H1 (cell line): ENCODE data around the gene CPNE4. TPM values are rescaled to one million over a fixed set of nuclear protein-coding genes. Genes with fewer than 3 reads are reported as not detected.
A peak's percentile ranks its signal among the peaks of the same experiment; 100 is the strongest.

Experiments used
- CTCF ChIA-PET: fragments of 300-600 bp; sonication (Branson Sonifier 250); formaldehyde crosslinking; loops from one replicate; lab custom pipeline; 2021; ENCODE audit not compliant: partially characterized antibody; lab: Charles Lee
- POLR2A ChIA-PET: fragments of 300-600 bp; sonication (Branson Sonifier 250); formaldehyde crosslinking; loops from one replicate; lab custom pipeline; 2021; ENCODE audit warnings: inconsistent platforms; ENCODE audit not compliant: partially characterized antibody; lab: Charles Lee
- DNase-seq, 2 experiments: peaks; one replicate each; pipeline versions ENCODE4 v3.0.0 to v3.0.0-alpha.2; 2010 to 2022; ENCODE audit warnings: low spot score in 2 of 2, low read depth in 1 of 2, mixed read lengths in 1 of 2
- FAIRE-seq: peaks from 2 replicates; lab custom pipeline; 2011; peaks lifted over from hg19 to GRCh38; lab: Jason Lieb, UNC
- H2AFZ ChIP-seq: 2 replicates; pipeline ENCODE4 v1.8.1; 2012; ENCODE audit warnings: low read length, inconsistent platforms
- H2AK5ac ChIP-seq: 2 replicates; pipeline ENCODE4 v1.6.1; 2013; ENCODE audit warnings: low read depth, low read length
- H2BK120ac ChIP-seq: replicated peaks from 2 replicates; pipeline ENCODE3; 2013; ENCODE audit warnings: low read depth, low read length, inconsistent platforms
- H2BK12ac ChIP-seq: 2 replicates; pipeline ENCODE4 v1.6.1; 2013; ENCODE audit warnings: low read depth, low read length
- H2BK15ac ChIP-seq: 2 replicates; pipeline ENCODE4 v1.6.1; 2013; ENCODE audit warnings: low read length
- H2BK20ac ChIP-seq: 2 replicates; pipeline ENCODE4 v1.6.1; 2013; ENCODE audit warnings: low read length
- H2BK5ac ChIP-seq: 2 replicates; pipeline ENCODE4 v1.6.1; 2013; ENCODE audit warnings: low read depth, low read length
- H3K14ac ChIP-seq: 2 replicates; pipeline ENCODE4 v1.6.1; 2013; ENCODE audit warnings: inconsistent platforms; ENCODE audit not compliant: insufficient read length
- H3K18ac ChIP-seq: 2 replicates; pipeline ENCODE4 v1.6.1; 2013; ENCODE audit warnings: low read length; ENCODE audit errors: extremely low read depth
- H3K23ac ChIP-seq: 2 replicates; pipeline ENCODE4 v1.6.1; 2013; ENCODE audit warnings: inconsistent platforms; ENCODE audit not compliant: insufficient read length
- H3K23me2 ChIP-seq: 2 replicates; pipeline ENCODE4 v1.6.1; 2013; ENCODE audit warnings: low read depth, low read length
- H3K27ac ChIP-seq: 2 replicates; pipeline ENCODE4 v1.6.1; 2011; ENCODE audit warnings: low read depth, low read length, inconsistent platforms
- H3K27me3 ChIP-seq, 4 experiments: replicated peaks in 1 of 4; 1 replicate in 1 of 4; 2 replicates in 3 of 4; pipeline versions ENCODE4 v1.6.1 to v1.8.1; 2011 to 2013; ENCODE audit warnings: low read length in 3 of 4, mild to moderate bottlenecking in 3 of 4, inconsistent platforms in 2 of 4, mixed read lengths in 2 of 4, moderate library complexity in 1 of 4; ENCODE audit not compliant: control insufficient read depth in 3 of 4, insufficient read depth in 3 of 4; ENCODE audit errors: extremely low read depth in 1 of 4
- H3K36me3 ChIP-seq, 4 experiments: 2 replicates each; pipeline versions ENCODE4 v1.6.1 to v1.8.1; 2011 to 2013; ENCODE audit warnings: mild to moderate bottlenecking in 4 of 4, low read length in 3 of 4, moderate library complexity in 2 of 4, control low read depth in 1 of 4, inconsistent platforms in 1 of 4; ENCODE audit not compliant: insufficient read depth in 4 of 4, control insufficient read depth in 2 of 4
- H3K4ac ChIP-seq: replicated peaks from 2 replicates; pipeline ENCODE3; 2013; ENCODE audit warnings: low read length, low read depth, mixed read lengths, inconsistent platforms; ENCODE audit not compliant: insufficient read length
- H3K4me1 ChIP-seq, 4 experiments: replicated peaks in 1 of 4; 1 replicate in 1 of 4; 2 replicates in 3 of 4; pipeline versions ENCODE4 v1.6.1 to v1.8.1; 2011 to 2013; ENCODE audit warnings: low read length in 3 of 4, inconsistent platforms in 2 of 4, mixed read lengths in 1 of 4; ENCODE audit not compliant: insufficient read depth in 4 of 4, control insufficient read depth in 3 of 4
- H3K4me2 ChIP-seq, 2 experiments: 2 replicates each; pipeline versions ENCODE4 v1.6.1 to v1.8.1; 2011 to 2013; ENCODE audit warnings: low read depth in 2 of 2, low read length in 2 of 2, control low read depth in 1 of 2, inconsistent platforms in 1 of 2, mild to moderate bottlenecking in 1 of 2; ENCODE audit not compliant: insufficient read depth in 1 of 2
- H3K4me3 ChIP-seq, 4 experiments: fragments of 200-600, 300-600 bp in 1 of 4; sonication (generic), shearing (Covaris generic), sonication (Bioruptor Twin) in 1 of 4; 2 replicates each; pipeline versions ENCODE4 v1.5.1 to v1.8.1; 2011 to 2016; ENCODE audit warnings: low read length in 4 of 4, low read depth in 3 of 4, control low read depth in 2 of 4, inconsistent platforms in 2 of 4, mild to moderate bottlenecking in 2 of 4, mixed read lengths in 1 of 4, moderate library complexity in 1 of 4; ENCODE audit not compliant: insufficient read depth in 2 of 4; ENCODE audit errors: extremely low read depth in 1 of 4
- H3K56ac ChIP-seq: replicated peaks from 2 replicates; pipeline ENCODE3; 2013; ENCODE audit warnings: low read depth, mild to moderate bottlenecking, mixed read lengths, low read length, inconsistent platforms; ENCODE audit not compliant: insufficient read length
- H3K79me1 ChIP-seq: 2 replicates; pipeline ENCODE4 v1.6.1; 2013; ENCODE audit warnings: low read depth, low read length, control low read depth
- H3K79me2 ChIP-seq, 2 experiments: 2 replicates each; pipeline versions ENCODE4 v1.6.1 to v1.8.1; 2012 to 2013; ENCODE audit warnings: low read length in 2 of 2, mild to moderate bottlenecking in 2 of 2, inconsistent platforms in 1 of 2; ENCODE audit not compliant: insufficient read depth in 2 of 2, control insufficient read depth in 1 of 2
- H3K9ac ChIP-seq, 4 experiments: replicated peaks in 1 of 4; 1 replicate in 1 of 4; 2 replicates in 3 of 4; pipeline versions ENCODE4 v1.6.1 to v1.8.1; 2011 to 2013; ENCODE audit warnings: low read depth in 3 of 4, low read length in 3 of 4, control low read depth in 2 of 4, mild to moderate bottlenecking in 2 of 4, moderate library complexity in 2 of 4, inconsistent platforms in 1 of 4; ENCODE audit errors: extremely low read depth in 1 of 4
- H3K9me3 ChIP-seq, 2 experiments: 2 replicates each; pipeline versions ENCODE4 v1.6.1 to v1.8.1; 2012 to 2013; ENCODE audit warnings: mild to moderate bottlenecking in 2 of 2, moderate library complexity in 2 of 2, control low read depth in 1 of 2, inconsistent platforms in 1 of 2, low read depth in 1 of 2, low read length in 1 of 2, mixed read lengths in 1 of 2; ENCODE audit not compliant: insufficient read depth in 2 of 2
- H4K20me1 ChIP-seq, 2 experiments: replicated peaks in 1 of 2; 2 replicates each; pipeline versions ENCODE3 to v1.8.1; 2011 to 2013; ENCODE audit warnings: inconsistent platforms in 2 of 2, low read length in 2 of 2, mild to moderate bottlenecking in 1 of 2; ENCODE audit not compliant: insufficient read depth in 2 of 2, control insufficient read depth in 1 of 2
- H4K5ac ChIP-seq: 2 replicates; pipeline ENCODE4 v1.6.1; 2013; ENCODE audit warnings: low read length, low read depth, mixed read lengths, inconsistent platforms; ENCODE audit not compliant: insufficient read length
- H4K8ac ChIP-seq: 2 replicates; pipeline ENCODE4 v1.8.0; 2013; ENCODE audit warnings: mild to moderate bottlenecking, moderate library complexity, low read length, inconsistent platforms; ENCODE audit not compliant: insufficient read depth; ENCODE audit errors: extremely low read depth
- H4K91ac ChIP-seq: replicated peaks from 2 replicates; pipeline ENCODE3; 2013; ENCODE audit warnings: low read length, mixed read lengths, inconsistent platforms; ENCODE audit not compliant: insufficient read length
- BACH1 ChIP-seq: IDR thresholded peaks from 2 replicates; pipeline ENCODE4 v1.6.1; 2012; ENCODE audit warnings: low read length, improper control_type of control experiment
- CBX5 ChIP-seq: fragments of 300-800, 300-1000 bp; sonication (generic); IDR thresholded peaks from 2 replicates; pipeline ENCODE4 v1.7.1; 2016; ENCODE audit warnings: antibody characterized with exemption, low read length, low read depth
- JUN ChIP-seq: IDR thresholded peaks from 2 replicates; pipeline ENCODE4 v1.6.1; 2011; ENCODE audit warnings: low read depth, mild to moderate bottlenecking, improper control_type of control experiment, low read length
- NANOG ChIP-seq: IDR thresholded peaks from 2 replicates; pipeline ENCODE4 v1.6.1; 2011; ENCODE audit warnings: low read length, low read depth, mild to moderate bottlenecking, inconsistent platforms; ENCODE audit not compliant: insufficient read depth, poor library complexity, severe bottlenecking
- POLR2AphosphoS5 ChIP-seq: IDR thresholded peaks from 2 replicates; pipeline ENCODE4 v1.6.1; 2011; ENCODE audit warnings: low read depth, low read length
- POU5F1 ChIP-seq: IDR thresholded peaks from 2 replicates; pipeline ENCODE4 v1.6.1; 2011; ENCODE audit warnings: low read depth, mild to moderate bottlenecking, low read length, moderate library complexity
- TAF1 ChIP-seq: IDR thresholded peaks from 2 replicates; pipeline ENCODE4 v1.6.1; 2011; ENCODE audit warnings: mild to moderate bottlenecking, low read depth, low read length
- TBP ChIP-seq: IDR thresholded peaks from 2 replicates; pipeline ENCODE4 v1.6.1; 2011; ENCODE audit warnings: low read depth, low read length, improper control_type of control experiment
- TCF12 ChIP-seq: IDR thresholded peaks from 2 replicates; pipeline ENCODE4 v1.6.1; 2011; ENCODE audit warnings: low read depth, mild to moderate bottlenecking, low read length
- polyA plus RNA-seq, 7 experiments: library from polyadenylated mRNA; depleted of rRNA in 3 of 7; stranded (reverse) in 5 of 7; unstranded in 2 of 7; fragments of >200 nt in 5 of 7; fragments of 200-250 nt in 2 of 7; gene quantifications; 1 replicate in 5 of 7; 2 replicates in 1 of 7; 4 replicates in 1 of 7; pipeline versions ENCODE4 v1.2.1 to v1.2.3, GENCODE V29; 2011 to 2013; ENCODE audit warnings: missing spikeins in 2 of 7, mixed read lengths in 2 of 7
- total RNA-seq: library from RNA; stranded (reverse); fragmentation: NEBNext Ultra II Directional; extraction: Animal tissue kit (Norgen Biotek cat#: 25700); gene quantifications from 2 replicates; pipeline ENCODE4 v1.2.1, GENCODE V29; 2021

CPNE4 gene
- total and polyA plus RNA-seq, 2 of the 8 experiments (the other 6 are each of a cell fraction or from before 2014, with no cell fraction given) = 0.82 to 3.8 TPM

GRCh38 chr3:132071043-132071442 is 36.2 kb upstream of the CPNE4 start:
- no peaks in the 10 kb centered on the region for H3K9me3 ChIP-seq
- POLR2A ChIA-PET = interaction anchor here (0.6 kb wide), 1 partner anchor 55 kb away, joined by 3 read pairs; no protein-coding TSS in a partner anchor
- H2BK15ac ChIP-seq = no peak overlapping the region
- H3K27ac ChIP-seq = no peak overlapping the region
- H4K91ac ChIP-seq = no peak overlapping the region
- no peak overlapping the region for H2BK20ac ChIP-seq
- H2BK120ac ChIP-seq = no peak overlapping the region
- H3K27me3 ChIP-seq = peaks cover 27 to 68% (median 50%) of the 10 kb centered on the region in 4 experiments
- TF ChIP-seq CBX5 = no peak
- TF ChIP-seq TAF1 = no peak
- TF ChIP-seq JUN = no peak
- peak; percentile 77 for TF ChIP-seq NANOG
- TF ChIP-seq TCF12 = 0 out of 2 replicates have a peak, but pooled peaks have one; percentile 53
- no peak for TF ChIP-seq TBP
- peak; percentile 37; the same call in 1 of the 2 replicates for TF ChIP-seq POLR2AphosphoS5
- 0 out of 2 replicates have a peak, but pooled peaks have one; percentile 58 for TF ChIP-seq POU5F1
- TF ChIP-seq BACH1 = no peak
- no peaks in the 10 kb centered on the region for H3K79me1 ChIP-seq
- no peak overlapping the region for H3K4me2 ChIP-seq
- no peak overlapping the region for H3K23ac ChIP-seq
- DNase-seq (no peak), FAIRE-seq (peak; percentile 92)
- no peaks in the 10 kb centered on the region for H3K4me1 ChIP-seq
- H2AFZ ChIP-seq = no peak overlapping the region
- H3K4me3 ChIP-seq = no peak overlapping the region
- H4K20me1 ChIP-seq = no peaks in the 10 kb centered on the region
- H2AK5ac ChIP-seq = no peak overlapping the region
- no peaks in the 10 kb centered on the region for H3K36me3 ChIP-seq
- H4K5ac ChIP-seq = no peak overlapping the region
- H3K56ac ChIP-seq = no peak overlapping the region
- no peak overlapping the region for H2BK12ac ChIP-seq
- no peak overlapping the region for H2BK5ac ChIP-seq
- no peak overlapping the region for H3K18ac ChIP-seq
- no peaks in the 10 kb centered on the region for H3K23me2 ChIP-seq
- CTCF ChIA-PET = interaction anchor here (0.6 to 2.5 kb wide), 3 partner anchors 32 to 140 kb away, joined by 3 to 9 read pairs (median 3); no protein-coding TSS in a partner anchor
- H3K14ac ChIP-seq = no peak overlapping the region
- H3K79me2 ChIP-seq = no peaks in the 10 kb centered on the region
- no peak overlapping the region for H3K9ac ChIP-seq
- no peak overlapping the region for H4K8ac ChIP-seq
- H3K4ac ChIP-seq = no peak overlapping the region
